ENCODE results near the gene CSNK1G3.

Gene CSNK1G3

DNA sequence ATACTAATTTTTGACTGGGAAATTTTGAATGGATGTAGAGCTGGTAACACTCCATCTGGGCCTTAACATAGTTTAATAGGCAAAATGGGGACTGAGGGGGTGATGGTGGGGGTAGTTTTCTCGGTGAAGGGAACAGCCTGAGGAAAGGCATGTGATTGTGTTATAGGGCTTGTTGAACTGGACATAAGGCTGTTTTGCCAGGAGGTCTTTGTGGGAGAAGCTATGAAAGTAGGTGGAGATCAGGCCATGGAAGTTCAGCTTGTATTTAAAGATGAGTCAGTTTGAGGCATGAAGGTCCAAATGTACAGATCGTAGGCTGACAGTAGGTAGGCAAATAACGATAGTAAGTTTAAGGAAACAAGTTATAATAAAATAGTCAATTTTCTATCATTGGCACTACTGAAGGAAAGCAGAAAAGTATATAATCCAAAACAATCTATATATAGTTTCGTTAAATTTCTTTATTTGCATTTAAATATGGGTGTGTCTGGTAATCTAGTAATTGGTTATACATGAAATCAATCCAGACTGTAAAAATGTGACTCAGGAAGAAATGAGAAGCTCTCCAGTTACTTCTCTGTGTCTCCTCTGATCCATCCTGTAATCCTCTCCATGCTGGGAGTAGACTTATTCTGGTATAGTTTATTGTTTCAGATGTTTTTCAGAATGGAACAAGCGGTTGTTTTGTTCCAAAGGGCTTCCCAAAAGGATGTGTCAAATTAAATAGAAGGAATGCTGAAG lies 2.8 kb downstream of the CSNK1G3 start:
- DNase-seq, result no peak

DNA sequence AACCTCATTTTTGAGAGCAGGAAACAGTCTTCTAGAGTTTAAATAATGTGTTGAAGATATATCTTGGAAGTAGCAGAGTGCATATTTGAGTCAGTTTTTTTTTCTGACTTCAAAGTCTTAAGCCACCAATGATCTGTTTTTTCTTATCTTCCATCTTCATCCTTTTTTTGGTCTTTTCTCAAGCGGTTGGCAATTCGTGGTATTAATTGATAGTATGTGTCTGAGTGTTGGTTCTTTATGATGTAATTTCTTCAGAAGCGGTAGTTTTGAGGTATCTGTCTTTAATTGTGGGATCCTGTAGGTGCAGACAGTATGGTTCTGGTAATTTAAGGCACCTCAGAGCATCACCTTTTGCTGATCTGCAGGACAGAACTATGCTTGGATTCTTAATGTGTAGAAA lies 3.9 kb downstream of the CSNK1G3 start:
- DNase-seq, result no peak

DNA sequence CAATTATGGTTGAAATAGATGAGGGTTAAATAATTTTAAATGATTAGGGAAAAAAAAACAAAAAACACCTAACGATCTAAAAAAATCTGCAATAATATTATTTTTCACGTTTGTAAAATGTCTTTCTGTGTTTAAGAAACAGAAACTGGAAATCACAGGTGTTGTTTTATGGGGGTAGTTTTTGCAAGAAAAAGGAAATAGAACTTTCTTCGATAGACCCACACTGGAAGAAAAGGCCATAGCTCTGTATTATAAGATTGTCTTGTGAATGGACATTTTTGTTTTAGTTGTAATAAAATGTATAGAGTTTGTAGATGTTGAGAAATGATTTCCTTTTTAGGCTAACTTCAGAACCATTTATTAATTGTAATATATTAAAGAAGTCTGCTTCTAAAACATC lies 5.5 kb downstream of the CSNK1G3 start:
- DNase-seq, result no peak

DNA sequence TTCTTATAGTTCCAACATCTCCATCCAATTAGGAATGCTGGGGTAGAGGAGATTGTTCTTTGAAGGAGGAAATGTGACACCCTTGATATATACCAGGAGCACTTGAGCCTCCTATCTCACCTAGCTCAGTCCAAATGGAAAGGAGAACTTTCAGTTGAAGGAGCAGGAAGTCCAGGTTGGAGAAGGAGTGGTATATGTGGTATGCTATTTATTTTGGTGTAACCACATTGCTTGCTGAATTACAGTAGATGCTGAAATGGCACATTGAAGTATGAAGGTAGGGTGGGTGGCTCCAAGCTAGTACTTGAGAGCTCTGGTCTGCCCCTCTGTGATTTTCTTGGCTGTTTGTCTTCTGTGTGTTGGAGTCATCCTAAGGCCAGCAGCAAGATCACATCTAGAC lies 6.1 kb downstream of the CSNK1G3 start:
- DNase-seq, result no peak

DNA sequence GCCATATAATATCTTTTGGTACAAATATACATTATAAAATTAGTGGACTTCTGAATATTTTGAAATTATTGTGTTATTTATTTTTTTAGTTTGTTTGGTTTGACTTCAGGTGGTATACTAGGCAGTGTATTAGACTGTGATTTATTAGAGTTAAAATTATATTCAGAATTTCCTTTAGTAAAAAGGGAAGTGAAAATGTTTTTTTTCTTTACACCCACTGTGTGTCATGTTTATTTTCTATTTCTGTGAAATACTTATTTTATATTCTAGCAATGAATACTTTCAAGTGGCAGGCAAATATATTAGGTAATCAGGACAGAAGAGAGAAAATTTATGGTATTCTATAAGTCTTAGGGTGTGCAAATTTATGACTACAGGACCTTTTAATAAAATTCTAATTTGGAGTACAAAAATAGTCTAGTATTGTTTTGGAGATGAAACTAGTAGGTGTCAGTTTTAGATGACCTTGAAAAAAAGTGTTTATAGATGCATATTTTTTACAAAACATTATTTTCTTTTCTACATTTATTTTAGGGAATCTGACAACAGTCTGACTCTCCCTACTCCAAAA lies 8.8 kb downstream of the CSNK1G3 start:
- no peak for DNase-seq

DNA sequence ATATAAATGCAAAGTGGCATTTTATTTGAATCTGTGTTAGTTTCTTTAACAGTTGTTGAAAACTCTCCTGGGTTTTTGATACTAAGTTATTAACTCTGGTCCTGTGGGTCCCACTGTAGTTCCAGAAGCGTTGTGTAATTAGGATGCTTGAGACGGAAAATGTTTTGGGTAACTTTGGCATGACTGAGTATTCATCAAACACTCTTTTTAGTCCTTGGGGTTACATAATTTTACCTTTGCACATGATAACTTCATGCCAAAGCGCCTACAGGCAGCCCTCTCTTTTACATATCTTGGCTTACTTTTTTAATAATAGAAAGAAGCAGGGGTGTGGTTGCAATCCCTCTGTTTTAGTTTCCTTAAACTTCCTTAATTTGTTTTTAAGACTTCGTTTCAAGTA lies 12.2 kb downstream of the CSNK1G3 start:
- no peak for DNase-seq

DNA sequence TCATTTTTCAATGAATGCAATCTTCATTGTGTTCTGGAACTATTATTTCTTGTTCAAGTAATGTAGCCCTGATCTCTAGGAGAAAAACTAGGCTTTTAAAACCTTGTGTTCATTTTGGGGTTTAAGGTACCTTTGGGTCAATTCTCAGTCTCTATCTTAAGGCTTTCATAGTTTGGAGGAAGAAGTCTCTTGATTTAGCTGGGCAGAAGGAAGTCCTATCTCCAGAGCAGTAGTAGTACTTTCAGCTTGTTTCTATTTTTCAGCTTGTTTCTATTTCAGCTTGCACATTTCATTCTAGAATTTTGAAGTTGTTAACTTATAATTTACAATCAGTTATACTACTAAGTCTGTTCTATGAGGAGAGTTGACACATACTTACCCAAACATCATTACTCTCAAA lies 15.2 kb downstream of the CSNK1G3 start:
- no peak for DNase-seq

DNA sequence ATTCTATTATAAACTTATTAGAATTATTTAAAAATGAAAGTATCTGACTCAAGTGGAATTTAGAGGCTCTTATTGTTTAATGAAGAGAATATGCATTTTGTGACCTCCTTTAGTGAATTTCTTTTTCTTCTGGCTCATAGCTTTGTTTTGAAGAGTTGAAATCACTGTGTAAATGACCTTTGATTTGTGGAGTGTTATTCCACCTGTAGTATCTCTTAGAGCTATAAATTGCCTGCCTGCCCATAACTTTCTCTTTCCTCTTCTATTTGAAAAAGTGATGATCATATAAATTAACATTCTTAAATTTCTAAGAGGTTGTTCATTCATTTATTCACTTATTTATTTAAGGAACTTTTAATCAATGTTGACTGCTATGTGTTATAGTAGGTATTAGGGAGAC lies 16.1 kb downstream of the CSNK1G3 start:
- DNase-seq, result no peak

DNA sequence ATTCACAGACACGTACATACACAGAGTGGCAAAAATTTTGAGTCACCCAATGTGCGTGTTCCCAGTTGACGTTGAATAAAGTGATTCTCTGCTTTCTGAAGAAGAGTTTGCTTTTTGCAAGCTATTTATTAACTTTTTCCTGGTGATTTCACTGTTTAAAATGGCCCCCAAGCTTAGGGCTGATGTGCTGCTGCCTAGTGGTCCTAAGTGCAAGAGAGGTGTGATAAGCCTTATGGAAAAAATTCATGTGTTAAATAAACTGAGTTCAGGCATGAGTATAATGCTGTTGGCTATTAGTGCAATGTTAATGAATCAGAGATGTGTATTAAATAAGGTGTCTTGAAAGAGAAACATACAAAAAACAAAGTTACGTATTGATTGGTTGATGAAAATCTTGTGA lies 16.9 kb downstream of the CSNK1G3 start:
- no peak for DNase-seq

DNA sequence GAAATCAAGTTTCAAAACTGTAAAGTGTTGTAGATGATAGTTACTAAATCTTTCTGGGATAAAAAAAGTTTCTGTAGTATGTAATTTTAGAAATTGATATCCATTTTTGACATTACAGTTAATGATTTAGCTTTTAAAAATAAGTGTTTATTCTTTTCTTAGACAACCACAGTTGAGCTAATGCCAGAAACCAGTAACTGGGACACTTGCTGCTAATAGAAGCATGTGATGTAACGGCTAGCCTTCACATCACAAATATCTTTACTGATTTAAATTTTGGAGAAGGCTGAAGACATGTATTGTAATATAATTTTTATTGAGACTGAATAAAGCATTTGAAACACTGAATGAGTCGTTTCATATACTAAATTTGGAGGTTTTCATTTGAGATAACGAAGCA lies 18.8 kb downstream of the CSNK1G3 start:
- DNase-seq, result no peak

DNA sequence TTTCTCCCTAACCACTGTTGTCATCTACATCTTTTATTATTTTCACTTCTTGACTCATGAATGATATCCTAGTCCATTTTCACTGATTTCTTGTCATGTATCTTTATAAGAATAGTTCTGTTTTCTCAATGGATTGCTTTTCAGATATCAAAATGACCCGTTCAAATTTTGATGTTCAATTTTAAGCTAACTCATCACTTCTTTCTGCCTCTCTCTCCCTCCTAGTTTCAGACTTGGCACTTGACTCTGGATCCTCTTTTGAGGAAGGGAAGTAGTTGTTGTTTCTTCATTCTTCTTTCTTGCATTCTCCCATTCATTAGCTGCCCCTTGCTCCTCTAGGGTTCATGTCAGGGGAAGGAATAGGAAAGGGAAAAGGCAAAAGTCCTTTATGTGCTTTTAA lies 23.7 kb downstream of the CSNK1G3 start:
- no peak for DNase-seq

DNA sequence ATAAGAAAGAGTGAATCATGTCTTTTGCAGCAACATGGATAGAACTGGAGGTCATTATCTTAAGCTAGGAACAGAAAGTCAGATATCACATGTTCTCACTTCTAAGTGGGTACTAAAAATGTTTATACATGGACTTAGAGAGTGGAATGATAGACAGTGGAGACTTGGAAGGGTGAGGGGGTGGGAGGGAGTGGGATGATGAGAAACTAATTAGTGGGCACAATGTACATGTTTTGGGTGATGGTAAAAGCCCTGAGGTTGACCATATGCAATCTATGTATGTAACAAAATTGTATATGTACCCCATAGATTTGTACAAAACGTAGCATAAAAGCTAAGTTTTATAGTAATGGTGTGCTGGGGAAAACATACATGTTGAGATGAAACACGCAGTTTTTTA lies 25.3 kb downstream of the CSNK1G3 start:
- DNase-seq, result no peak

DNA sequence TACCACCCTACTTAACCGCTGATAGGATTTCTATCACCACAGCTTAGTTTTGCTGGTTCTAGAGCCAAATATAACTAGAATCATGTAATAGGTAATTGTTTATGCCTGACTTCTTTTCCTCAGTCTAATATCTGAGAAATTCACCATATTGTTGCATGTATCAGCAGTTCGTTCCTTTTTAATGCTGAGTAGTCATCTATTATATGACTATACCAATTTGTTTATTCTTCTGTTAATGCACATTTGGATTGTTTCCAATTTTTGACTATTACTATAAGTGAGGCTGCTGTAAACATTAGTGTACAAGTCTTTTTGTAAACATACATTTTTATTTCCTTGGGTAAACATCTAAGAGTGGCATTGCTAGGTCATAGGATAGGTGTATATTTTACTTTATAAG lies 25.9 kb downstream of the CSNK1G3 start:
- no peak for DNase-seq

DNA sequence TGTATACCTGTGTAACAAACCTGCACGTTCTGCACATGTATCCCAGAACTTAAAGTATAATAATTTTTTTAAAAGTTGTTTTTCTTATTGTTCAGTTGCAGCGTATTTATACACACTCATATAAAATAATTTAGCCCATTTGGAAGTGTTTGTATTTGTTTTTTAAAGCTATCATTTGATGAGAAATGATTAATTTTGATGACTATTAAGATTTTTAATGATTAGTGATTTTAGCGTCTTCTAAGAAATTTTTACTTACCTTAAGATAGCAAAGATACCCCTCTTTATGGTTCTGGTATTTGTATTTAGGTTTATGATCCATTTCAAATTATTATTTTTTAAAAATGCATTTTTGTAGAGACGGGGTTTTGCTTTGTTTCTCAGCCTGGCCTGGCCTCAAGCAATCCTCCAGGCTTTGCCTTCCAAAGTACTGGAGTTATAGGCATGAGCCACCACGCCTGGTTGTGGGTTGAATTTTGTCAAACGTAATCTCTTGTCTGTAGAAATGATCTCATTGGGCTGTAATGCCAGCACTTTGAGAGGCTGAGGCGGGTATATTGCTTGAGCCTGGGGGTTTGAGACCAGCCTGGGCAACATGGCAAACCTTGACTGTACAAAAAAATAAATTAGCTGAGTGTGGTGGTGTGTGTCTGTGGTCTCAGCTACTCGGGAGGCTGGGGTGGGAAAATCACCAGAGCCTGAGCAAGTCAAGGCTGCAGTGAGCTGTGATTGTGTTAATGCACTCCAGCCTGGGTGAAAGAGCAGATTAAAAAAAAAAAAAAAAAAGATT lies 26.9 kb downstream of the CSNK1G3 start:
- peak; percentile 92 for DNase-seq

DNA sequence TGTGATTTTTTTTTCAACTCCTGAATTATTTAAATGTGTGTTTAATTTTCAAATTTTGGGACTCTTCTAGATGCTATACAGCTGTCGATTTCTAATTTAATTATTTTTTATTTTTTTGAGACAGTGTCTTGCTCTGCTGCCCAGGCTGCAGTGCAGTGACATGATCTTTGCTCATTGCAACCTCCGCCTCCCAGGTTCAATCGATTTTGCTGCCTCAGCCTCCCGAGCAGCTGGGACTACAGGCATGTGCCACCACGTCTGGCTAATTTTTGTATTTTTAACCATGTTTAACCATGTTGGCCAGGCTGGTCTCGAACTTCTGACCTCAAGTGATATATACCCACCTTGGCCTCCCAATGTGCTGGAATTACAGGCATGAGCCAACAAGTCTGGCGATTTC lies 28.6 kb downstream of the CSNK1G3 start:
- DNase-seq, result no peak

DNA sequence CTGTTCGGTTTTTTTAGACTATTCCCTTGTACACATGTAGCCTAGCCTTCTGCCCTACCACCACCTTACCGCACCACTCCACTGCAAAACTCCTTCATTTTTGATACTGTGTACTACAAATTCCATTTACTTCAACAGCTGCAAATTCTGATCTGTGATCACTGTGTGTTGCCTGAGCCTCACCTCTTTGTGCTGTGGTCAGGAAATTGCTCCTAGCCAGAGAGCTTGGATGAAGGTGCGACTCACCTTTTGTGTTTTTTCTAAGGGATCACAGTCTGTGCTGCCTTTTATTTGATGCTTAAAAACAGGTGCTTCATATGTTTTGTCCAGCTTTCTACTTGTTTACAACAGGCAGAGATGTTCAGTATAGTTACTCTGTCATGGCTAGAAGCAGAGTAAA lies 31.5 kb downstream of the CSNK1G3 start:
- DNase-seq, result peak; percentile 61

DNA sequence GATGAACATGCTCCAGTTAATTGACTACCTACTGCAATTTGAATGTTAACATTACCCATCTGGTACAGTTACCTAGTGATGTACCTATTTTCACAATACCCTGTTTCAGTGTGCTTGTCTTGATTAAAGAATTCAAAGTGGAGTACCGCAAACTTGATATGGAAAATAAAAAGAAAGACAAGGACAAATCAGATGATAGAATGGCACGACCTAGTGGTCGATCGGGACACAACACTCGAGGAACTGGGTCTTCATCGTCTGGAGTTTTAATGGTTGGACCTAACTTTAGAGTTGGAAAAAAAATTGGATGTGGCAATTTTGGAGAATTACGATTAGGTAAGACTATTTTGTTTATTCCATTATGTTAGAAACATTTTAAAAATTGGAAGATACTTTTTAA lies 33.5 kb downstream of the CSNK1G3 start:
- no peak for DNase-seq

DNA sequence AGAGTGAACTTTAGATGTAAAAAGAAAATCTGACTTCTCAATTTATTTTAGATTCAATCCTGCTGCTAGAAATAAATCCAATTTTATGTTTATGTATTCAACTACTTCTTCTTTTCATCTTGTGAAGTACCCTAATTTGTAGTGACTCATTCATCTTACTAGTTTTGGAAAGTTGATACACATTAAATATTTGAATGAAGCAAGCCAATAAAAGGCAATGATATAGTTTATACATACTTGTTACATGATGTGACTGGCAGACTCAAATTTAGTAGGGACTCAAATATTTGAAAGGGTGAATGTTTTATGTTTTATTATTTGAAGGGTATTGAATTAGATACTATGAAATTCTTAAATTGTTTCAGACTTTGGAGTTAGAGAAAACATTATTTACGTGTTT lies 34.7 kb downstream of the CSNK1G3 start:
- DNase-seq, result no peak

DNA sequence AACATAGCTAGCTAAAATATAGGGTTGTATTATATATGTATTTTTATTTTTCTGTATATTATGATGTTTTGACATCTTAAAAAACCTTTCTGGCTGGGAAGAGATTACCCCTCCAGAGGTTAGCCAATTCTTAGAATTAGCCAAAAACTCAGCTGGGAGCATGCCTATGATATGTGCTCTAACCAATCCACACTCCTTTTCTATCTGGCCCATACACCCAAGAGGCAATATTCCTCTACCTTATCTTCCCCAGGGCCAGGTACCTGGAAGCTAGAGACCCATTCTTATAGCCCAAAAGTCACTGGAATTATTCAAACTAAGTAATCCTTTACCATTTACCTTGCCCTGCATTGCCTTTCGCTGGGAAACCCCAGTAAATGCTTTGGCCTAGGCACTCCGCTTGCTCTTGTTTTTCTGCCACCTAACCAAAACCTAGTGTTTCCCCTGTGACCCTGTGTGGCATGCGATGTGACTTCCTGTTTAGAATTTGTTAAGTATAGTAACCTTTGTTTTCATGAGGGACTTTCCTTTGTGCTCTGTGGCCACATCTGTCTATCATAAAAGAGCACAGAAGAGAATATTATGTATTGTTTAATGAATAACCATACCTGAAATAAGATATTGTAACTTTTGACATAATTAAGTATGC lies 37.4 kb downstream of the CSNK1G3 start:
- no peak for DNase-seq

DNA sequence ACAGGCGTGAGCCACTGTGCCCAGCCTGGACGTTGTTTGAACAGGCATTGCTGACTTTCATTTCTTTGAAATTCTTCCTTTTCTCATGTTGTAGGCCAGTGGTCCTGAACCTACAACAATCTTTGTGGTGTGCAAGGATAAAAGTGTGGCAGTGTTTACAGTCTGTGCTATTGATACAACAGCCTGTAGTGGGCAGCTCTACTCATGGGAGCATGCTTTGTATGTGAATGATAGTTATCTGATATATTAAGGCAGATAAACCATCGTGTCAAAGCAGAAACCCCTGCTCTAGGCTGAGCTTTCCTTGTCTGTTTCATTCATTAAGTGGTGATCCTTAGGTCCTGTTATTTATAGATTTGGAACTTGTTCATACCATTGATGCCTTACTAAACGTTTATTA lies 42.6 kb downstream of the CSNK1G3 start:
- no peak for DNase-seq

DNA sequence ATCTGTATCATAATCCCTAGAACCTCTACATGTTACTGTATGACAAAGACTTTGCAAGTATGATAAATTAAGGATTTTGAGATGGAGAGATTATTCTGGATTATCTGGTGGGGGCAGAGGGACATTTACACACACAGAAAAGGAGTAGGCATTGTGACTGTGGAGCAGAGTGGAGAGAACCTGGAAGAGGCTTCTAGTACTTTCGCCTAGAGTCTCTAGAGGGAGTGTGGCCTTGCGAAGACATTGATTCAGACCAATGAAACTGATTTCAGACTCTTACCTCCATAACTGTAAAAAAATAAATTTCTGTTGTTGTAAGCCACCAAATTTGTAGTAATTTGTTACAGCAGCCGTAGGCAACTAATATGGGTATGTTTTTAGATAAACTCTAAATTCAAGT lies 45.9 kb downstream of the CSNK1G3 start:
- no peak for DNase-seq

DNA sequence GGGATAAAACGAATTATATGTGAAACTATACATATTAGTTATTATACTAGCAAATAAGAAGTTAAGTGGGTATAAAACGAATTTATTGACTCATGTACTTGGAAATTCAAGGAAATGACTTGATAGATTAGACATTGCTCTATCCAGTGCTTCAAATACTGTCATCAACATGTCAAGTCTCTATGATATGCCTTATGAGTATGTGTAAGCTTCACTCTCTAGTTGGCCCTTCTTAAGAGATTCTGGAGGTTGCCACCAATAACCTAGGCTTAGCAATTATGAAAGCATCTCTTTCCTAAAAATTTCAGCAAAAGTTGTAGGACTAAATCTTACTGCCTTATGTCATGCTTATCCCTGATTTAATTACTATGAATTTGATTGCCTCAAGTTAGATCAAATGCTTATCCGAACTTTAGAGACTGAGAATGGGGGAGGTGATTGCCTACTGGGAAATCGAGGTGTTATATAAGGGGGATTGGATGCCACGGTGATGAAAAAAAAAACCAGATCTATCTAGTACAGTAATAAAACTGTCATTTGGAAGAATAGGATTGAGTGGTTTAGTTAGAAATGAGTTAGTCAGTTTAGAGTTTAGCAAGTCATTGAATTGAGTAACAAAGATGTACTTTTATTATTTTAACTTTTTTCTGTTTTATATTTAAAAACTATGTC lies 46.9 kb downstream of the CSNK1G3 start:
- no peak for DNase-seq

DNA sequence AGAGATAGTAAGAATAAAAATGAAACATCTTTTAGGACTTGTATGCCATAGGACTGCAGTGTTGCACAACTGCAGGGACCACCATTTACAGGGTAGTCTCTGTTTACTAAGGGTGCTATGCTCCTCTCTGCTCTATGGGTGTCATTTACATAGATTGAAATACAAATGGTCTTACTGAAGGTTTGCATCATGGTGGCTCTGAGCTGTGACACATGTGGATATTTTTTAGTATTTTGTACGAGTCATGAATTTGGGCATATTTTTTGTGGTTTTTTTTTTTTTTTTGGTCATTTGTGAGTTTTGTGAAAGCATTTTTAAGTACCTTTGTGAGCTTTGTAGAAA lies 47.4 kb downstream of the CSNK1G3 start:
- no peak for DNase-seq
